Activated CD4-positive, alpha-beta T cell treated with anti-CD3 and anti-CD28 coated beads, Interleukin-2, amount 50 U/mL, for 4 hours (primary cell): Measurements from ENCODE around the gene PRDX2.
"Not testable (repeated sequence)": the region's sequence is repeated elsewhere in the genome, so short reads cannot be mapped to it uniquely, and the experiment has no call there.

Experiments used
- DNase-seq, 2 experiments: peaks; one replicate each; pipeline ENCODE4 v3.0.0-alpha.2; 2020

PRDX2 gene

GRCh38 chr19:12801466-12802266 lies at the start of gene PRDX2, which contains the start of gene THSD8:
Gene PRDX2 (minus strand): TSS chr19:12801800. CDS start chr19:12801261, 539 bp downstream.
Gene THSD8 (plus strand): TSS chr19:12802069. CDS start chr19:12802072, 3 bp downstream.
- DNase-seq = peak; percentile 60 to 62

DNA sequence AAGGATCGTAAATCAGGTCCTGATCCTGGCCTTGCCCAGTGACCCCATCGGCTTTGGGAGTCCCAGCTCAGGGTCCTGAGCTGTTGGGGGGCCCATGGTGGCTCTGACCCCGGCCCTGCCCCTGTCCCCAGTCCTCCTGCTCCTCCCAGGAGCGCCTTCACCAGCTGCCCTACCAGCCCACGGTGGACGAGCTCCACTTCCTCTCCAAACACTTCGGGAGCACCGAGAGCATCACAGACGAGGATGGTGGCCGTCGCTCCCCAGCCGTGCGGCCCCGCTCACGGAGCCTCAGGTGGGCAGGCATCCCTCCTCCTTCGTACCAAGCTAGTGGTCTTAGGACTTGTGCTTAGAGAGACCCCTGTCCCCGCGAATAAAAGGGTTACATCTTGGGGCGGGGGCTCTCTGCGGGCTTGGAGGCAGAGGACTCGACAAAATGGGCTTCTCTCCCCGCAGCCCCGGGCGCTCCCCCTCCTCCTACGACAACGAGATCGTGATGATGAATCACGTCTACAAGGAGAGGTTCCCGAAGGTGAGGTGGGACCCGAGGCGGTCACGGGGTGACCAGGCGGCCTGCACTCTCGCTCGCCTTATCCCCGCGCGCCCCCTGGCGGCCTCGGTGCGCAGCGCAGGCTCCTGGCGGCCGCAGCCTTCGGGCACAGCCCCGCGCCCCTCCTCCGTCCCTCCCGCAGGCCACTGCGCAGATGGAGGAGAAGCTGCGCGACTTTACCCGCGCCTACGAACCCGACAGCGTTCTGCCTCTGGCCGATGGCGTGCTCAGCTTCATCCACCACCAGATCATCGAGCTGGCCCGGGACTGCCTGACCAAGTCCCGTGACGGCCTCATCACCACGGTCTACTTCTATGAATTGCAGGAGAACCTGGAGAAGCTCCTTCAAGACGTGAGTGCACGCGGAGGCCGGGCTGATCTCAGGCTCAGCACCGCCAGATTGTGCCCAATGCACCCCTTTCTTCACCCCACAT lies 45.8 kb upstream of the PRDX2 start:
- peak; percentile 76 to 78 for DNase-seq

- not testable (repeated sequence) for DNase-seq
These were observed 45.0 kb upstream of the PRDX2 start for GRCh38 chr19:12846613-12847012.

DNA sequence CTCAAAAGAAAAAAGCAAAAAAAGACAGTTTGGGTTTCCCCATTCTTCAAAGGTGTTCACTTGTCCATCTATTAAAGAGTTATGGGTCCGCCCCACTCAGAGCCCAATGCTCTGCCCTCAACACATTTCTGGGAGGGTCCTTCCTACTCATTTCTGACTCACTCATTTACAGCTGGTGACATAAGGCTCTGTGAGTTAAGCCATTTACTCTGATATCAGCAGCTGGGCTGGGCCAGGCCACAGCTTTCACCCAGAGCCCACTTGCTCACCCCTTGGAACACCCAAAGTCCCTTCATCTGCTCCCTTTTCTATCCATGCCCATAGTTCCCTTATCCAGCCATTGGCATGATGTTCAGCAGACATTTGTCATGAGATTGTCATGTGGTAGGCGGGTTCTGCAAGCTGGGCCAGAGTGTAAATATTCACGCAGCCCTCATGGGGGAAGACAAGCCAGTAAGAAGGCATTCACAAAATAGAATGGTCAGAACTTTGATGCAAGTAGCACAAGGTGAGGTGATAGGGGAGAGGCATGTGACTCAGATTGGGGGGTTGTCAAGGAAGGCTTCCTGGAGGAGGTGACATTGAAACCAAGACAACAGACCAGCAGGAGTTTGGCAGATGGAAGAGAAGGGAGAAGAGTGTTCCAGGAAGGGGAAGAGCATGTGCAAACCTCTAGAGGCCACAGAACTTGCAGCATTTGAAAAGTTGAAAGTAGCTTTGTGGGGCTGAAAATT lies 42.6 kb upstream of the PRDX2 start:
- DNase-seq = no peak

- DNase-seq = no peak
These were observed 41.7 kb upstream of the PRDX2 start for GRCh38 chr19:12843328-12843727.

GRCh38 chr19:12842511-12842910 lies 40.9 kb upstream of the PRDX2 start:
- DNase-seq = no peak

DNA sequence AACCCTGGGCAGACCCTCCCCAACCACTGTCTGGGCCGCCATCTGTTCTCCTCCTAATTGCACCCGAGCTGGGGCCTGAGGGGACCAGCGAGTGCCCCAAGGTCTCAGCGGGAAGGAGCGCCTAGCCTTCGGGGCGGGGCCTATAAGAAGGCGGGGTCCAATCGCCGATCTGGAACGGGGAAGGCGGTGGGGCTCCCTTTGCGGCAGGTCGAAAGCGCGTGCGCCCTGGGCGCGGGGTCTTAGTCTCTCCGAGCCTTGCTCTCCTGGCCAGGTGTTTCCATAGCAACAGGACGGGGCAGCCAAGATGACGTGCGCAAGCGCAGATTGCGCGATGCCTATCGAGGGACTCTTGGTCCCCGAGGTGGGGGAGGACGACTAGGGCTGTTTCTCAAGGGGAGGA lies 39.5 kb upstream of the PRDX2 start:
- no peak for DNase-seq

GRCh38 chr19:12840091-12841079 lies 38.8 kb upstream of the PRDX2 start:
- DNase-seq = no peak

GRCh38 chr19:12838886-12839756 lies 37.5 kb upstream of the PRDX2 start:
- DNase-seq = no peak

- DNase-seq = no peak
These were observed 36.7 kb upstream of the PRDX2 start, which contains the start of gene MAST1 for GRCh38 chr19:12838182-12838885. Gene MAST1 (plus strand): TSS chr19:12838515. CDS start chr19:12838573, 58 bp downstream.

DNA sequence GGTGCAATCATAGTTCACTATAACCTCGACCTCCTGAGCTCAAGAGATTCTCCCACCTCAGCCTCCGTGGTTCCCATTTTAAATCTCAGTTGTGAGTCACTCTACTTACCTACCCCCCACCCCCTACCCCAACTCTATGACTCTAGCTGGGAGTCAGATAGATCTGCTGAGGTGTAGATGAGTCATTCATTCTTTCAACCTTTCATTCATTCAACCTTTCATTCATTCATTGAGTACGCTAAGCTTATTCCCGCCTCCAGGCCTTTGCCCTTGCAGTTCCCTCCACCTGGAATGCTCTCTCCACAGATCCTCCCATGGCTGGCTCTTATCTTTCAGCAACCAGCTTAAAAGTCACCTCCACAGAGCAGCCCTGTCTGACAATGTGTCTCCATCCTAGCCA lies 35.6 kb upstream of the PRDX2 start:
- DNase-seq = no peak

- no peak for DNase-seq
These were observed 34.9 kb upstream of the PRDX2 start for GRCh38 chr19:12836529-12836863.

- no peak for DNase-seq
These were observed 33.6 kb upstream of the PRDX2 start for GRCh38 chr19:12834976-12835757.

DNA sequence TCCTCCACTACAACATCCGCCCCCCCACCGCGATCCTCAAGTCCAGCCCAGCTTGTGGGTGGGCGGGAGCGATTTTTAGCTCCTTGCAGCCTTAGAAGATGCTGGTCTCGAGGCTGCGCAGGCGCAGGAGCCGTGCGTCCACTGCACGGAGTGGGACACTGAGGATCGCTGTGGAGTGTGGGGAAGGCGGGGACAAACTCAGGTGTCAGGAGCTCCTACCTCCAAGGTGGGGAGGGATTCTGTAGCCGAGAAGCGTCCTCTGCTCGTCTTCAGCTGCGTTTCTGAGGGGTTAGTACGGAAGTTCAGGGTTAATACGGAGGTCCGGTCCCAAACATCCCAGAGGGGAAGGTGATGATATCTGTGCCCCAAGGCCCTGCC lies 33.0 kb upstream of the PRDX2 start, which contains the start of gene RTBDN:
Gene RTBDN (minus strand): TSS at position 14 of the 378 bp plus-strand sequence. CDS start 4,600 bp downstream, outside the sequence.
- DNase-seq = no peak

GRCh38 chr19:12833738-12834565 lies 32.4 kb upstream of the PRDX2 start:
- DNase-seq = peak in 1 of 2 experiments; percentile 39

- no peak for DNase-seq
These were observed 31.8 kb upstream of the PRDX2 start for GRCh38 chr19:12833418-12833737.

GRCh38 chr19:12828494-12828893 lies 26.9 kb upstream of the PRDX2 start:
- no peak for DNase-seq
